CD4-positive, CD25-positive, alpha-beta regulatory T cell (primary cell): ENCODE data around the gene MAGI1. TPM values are rescaled to one million over a fixed set of nuclear protein-coding genes. Genes with fewer than 3 reads are reported as not detected.

Experiments used
- ATAC-seq, 2 donors: fragments of 150-1000 bp; cut with Tn5 transposase; one replicate each; pipeline ENCODE4 v1.10.0; 2021; ENCODE audit warnings: low read depth in 2 of 2, moderate number of reproducible peaks in 2 of 2, moderate library complexity in 1 of 2
- DNase-seq, 3 donors: peaks; one replicate each; pipeline versions ENCODE4 v3.0.0 to v3.0.0-alpha.2; 2012 to 2022; ENCODE audit warnings: mixed read lengths in 1 of 3
- H3K27ac ChIP-seq: one replicate; pipeline ENCODE4 v1.7.0; 2013; ENCODE audit warnings: mild to moderate bottlenecking, low read length; ENCODE audit not compliant: insufficient read depth, poor library complexity, severe bottlenecking
- H3K27me3 ChIP-seq: one replicate; pipeline ENCODE4 v1.7.0; 2013; ENCODE audit warnings: low read length; ENCODE audit not compliant: control insufficient read depth, insufficient read depth
- H3K36me3 ChIP-seq: one replicate; pipeline ENCODE4 v1.7.0; 2013; ENCODE audit warnings: mild to moderate bottlenecking, low read length, moderate library complexity; ENCODE audit not compliant: control insufficient read depth, insufficient read depth
- H3K4me1 ChIP-seq: 2 replicates; pipeline ENCODE4 v1.7.0; 2013; ENCODE audit warnings: mild to moderate bottlenecking, low read length; ENCODE audit not compliant: insufficient read depth, control insufficient read depth, poor library complexity, severe bottlenecking
- H3K4me3 ChIP-seq: one replicate; pipeline ENCODE4 v1.7.0; 2013; ENCODE audit warnings: low read depth, mild to moderate bottlenecking, low read length, moderate library complexity
- H3K9me3 ChIP-seq, 2 experiments: 1 replicate in 1 of 2; 2 replicates in 1 of 2; pipeline ENCODE4 v1.7.0; 2013; ENCODE audit warnings: low read length in 2 of 2, mild to moderate bottlenecking in 1 of 2, moderate library complexity in 1 of 2; ENCODE audit not compliant: control insufficient read depth in 2 of 2
- H3K27ac Mint-ChIP-seq, 3 donors: one replicate each; pipeline ENCODE4 v1.8.0; 2020 to 2022; ENCODE audit warnings: mild to moderate bottlenecking in 3 of 3, mixed read lengths in 3 of 3, moderate library complexity in 2 of 3
- H3K27me3 Mint-ChIP-seq: one replicate; pipeline ENCODE4 v1.8.0; 2022; ENCODE audit warnings: mild to moderate bottlenecking, mixed read lengths
- H3K36me3 Mint-ChIP-seq: one replicate; pipeline ENCODE4 v1.8.0; 2020; ENCODE audit warnings: mixed read lengths
- H3K4me1 Mint-ChIP-seq, 4 donors: one replicate each; pipeline ENCODE4 v1.8.0; 2020 to 2022; ENCODE audit warnings: mixed read lengths in 4 of 4, mild to moderate bottlenecking in 1 of 4
- H3K4me3 Mint-ChIP-seq, 4 donors: one replicate each; pipeline ENCODE4 v1.8.0; 2020 to 2022; ENCODE audit warnings: mild to moderate bottlenecking in 4 of 4, mixed read lengths in 4 of 4, moderate library complexity in 3 of 4
- H3K9me3 Mint-ChIP-seq, 7 donors: one replicate each; pipeline ENCODE4 v1.8.0; 2020 to 2022; ENCODE audit warnings: mixed read lengths in 7 of 7, mild to moderate bottlenecking in 3 of 7, moderate library complexity in 2 of 7
- polyA plus RNA-seq, 4 donors: library from polyadenylated mRNA; unstranded; fragments of 300-500 nt; fragmentation: Illumina TruSeq; gene quantifications; one replicate each; pipeline ENCODE4 v1.2.3, GENCODE V29; 2021
- total RNA-seq: library from RNA; stranded (reverse); gene quantifications from one replicate; pipeline ENCODE4 v1.2.3, GENCODE V29; 2022

The MAGI1 gene
- total and polyA plus RNA-seq, 5 donors from 2014 or later, result 0.10 to 0.44 (median 0.19) TPM; not detected in 1

DNA sequence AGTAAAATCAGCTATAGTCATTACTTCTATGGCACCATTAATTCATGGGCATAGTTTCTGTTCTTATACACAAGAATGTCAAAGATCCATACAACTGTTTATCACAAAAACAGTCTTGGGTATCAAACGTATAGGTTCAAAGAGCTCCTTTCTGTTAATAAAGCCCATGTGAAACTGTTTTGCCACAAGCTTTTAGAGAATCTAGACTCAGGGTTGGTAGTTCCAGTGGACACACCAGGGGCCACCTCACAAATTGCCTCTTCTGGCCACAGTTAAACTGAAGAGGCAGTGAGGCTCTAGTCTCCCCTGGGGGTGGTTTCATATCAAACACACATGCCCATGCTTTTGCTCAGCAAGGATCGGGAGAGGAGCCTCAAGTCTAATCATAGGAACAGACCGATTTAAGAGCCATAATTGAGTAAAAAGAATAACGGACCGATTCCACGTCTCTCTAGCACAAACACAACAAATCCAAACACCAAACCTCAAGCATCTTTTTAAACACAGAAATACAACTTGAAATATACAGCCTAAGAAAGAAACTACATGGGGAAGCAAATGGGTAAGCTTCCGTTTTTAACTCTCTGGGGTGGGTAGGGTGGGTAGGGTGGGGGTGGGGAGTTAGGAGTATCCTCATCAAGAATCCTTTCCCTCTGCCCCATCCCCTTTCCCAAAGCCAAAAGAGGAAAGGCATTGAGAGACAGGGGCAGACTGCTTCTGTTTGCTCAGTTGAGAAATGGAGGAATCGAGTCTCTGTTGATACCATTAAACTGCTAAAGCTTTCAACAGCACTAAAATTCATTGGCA lies 443.3 kb downstream of the MAGI1 start:
- Histone ChIP-seq H3K4me1 (no peaks in the 10 kb centered on the region), H3K9me3 (no peaks in the 10 kb centered on the region), H3K4me3 (no peak overlapping the region), H3K36me3 (no peaks in the 10 kb centered on the region), H3K27ac (no peak overlapping the region), H3K27me3 (peaks cover 2% of the 10 kb centered on the region)
- peaks cover 5% of the 10 kb centered on the region for H3K27me3 Mint-ChIP-seq
- peaks cover 0 to 7% (median 2%) of the 10 kb centered on the region in 7 donors for H3K9me3 Mint-ChIP-seq
- ATAC-seq, result no peak
- H3K27ac Mint-ChIP-seq, result no peak overlapping the region
- DNase-seq, result no peak
- no peaks in the 10 kb centered on the region for H3K4me1 Mint-ChIP-seq
- no peaks in the 10 kb centered on the region for H3K36me3 Mint-ChIP-seq
- no peak overlapping the region for H3K4me3 Mint-ChIP-seq

DNA sequence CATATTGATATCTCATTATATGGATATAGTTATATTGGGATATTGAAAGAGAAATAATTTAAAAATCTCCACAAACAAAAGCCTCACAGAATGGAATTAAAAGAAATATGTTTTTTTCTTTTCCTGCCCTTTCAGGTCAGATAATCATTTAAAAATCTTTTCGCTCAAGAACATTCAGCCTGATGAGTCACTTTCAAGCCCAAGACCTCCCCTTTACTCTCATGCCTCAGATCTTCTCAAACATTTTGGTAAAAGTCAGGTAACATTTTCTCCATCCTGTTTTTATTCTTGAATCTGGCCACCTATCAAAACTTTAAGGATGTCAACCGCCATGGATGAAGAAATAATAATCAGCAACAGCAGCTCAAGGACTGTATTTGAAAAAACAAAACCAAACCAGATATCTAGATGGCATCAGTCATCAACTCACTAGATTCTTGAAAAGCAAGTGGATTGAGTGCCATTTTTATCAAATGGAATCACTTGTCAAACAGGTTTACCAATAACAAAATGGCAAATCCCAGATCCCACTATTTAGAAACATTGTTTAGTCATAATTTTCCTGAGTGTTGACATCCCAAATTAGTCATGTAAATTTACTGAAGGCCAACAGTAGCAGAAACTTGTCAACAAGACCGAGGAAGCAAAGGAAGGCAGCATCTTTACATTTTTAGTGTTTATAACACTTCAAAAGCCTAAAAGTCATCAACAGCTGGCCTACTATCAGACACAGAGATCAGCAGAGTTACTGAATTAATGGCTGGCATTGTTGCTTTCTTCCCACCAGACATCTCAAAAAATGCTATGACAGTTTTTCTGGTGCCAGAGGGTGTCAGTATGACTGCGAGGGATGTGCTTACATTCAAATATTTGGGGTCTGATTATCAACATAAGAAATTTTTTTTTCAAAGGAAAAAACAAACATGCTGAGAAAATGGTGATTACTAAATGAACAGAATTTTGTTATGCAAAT lies 444.7 kb downstream of the MAGI1 start:
- DNase-seq (no peak), ATAC-seq (no peak)
- no peak overlapping the region for H3K4me3 Mint-ChIP-seq
- peaks cover 0 to 12% (median 4%) of the 10 kb centered on the region in 7 donors for H3K9me3 Mint-ChIP-seq
- H3K36me3 Mint-ChIP-seq, result no peaks in the 10 kb centered on the region
- Histone ChIP-seq H3K36me3 (no peaks in the 10 kb centered on the region), H3K27ac (no peak overlapping the region), H3K4me3 (no peak overlapping the region), H3K9me3 (no peaks in the 10 kb centered on the region), H3K4me1 (no peaks in the 10 kb centered on the region), H3K27me3 (peaks cover 2% of the 10 kb centered on the region)
- H3K27me3 Mint-ChIP-seq, result peaks cover 5% of the 10 kb centered on the region
- no peak overlapping the region for H3K27ac Mint-ChIP-seq
- H3K4me1 Mint-ChIP-seq, result no peaks in the 10 kb centered on the region

- Histone ChIP-seq H3K9me3 (no peaks in the 10 kb centered on the region), H3K27me3 (peaks cover under 1% of the 10 kb centered on the region), H3K27ac (no peak overlapping the region), H3K4me1 (no peaks in the 10 kb centered on the region), H3K4me3 (no peak overlapping the region), H3K36me3 (no peaks in the 10 kb centered on the region)
- DNase-seq (no peak), ATAC-seq (no peak)
- Mint-ChIP-seq H3K36me3 (no peaks in the 10 kb centered on the region), H3K4me3 (no peak overlapping the region), H3K27ac (no peak overlapping the region), H3K4me1 (no peaks in the 10 kb centered on the region), H3K27me3 (no peaks in the 10 kb centered on the region), H3K9me3 (peaks cover 1 to 10% (median 4%) of the 10 kb centered on the region in 7 donors)
Observed at GRCh38 chr3:65591313-65591712, 447.4 kb downstream of the MAGI1 start.

DNA sequence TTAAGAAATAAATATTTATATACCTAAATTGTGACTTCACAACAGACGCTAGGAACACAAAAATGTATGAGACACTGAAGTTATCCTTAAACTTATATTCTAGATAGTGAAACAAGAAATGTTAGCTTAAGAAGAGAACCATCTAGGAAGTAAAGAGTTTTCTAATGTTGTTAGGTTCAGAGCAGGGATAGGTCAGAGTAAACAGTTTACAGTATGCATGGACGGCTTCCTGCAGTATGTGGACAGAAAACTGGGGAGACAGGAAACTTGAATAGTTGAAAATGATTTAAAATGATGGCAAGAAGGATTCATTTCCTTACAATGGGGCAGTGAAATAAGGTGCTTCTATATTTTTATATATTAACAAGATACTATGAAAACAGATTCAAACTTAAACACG lies 449.8 kb downstream of the MAGI1 start:
- H3K27ac Mint-ChIP-seq, result no peak overlapping the region
- ATAC-seq (no peak), DNase-seq (no peak)
- H3K4me1 ChIP-seq, result no peaks in the 10 kb centered on the region
- no peaks in the 10 kb centered on the region for H3K9me3 ChIP-seq
- H3K4me1 Mint-ChIP-seq, result no peaks in the 10 kb centered on the region
- H3K36me3 ChIP-seq, result no peaks in the 10 kb centered on the region
- H3K4me3 ChIP-seq, result no peak overlapping the region
- H3K36me3 Mint-ChIP-seq, result no peaks in the 10 kb centered on the region
- no peaks in the 10 kb centered on the region for H3K27me3 ChIP-seq
- peaks cover 1 to 6% (median 4%) of the 10 kb centered on the region in 7 donors for H3K9me3 Mint-ChIP-seq
- no peak overlapping the region for H3K4me3 Mint-ChIP-seq
- no peaks in the 10 kb centered on the region for H3K27me3 Mint-ChIP-seq
- no peak overlapping the region for H3K27ac ChIP-seq

- Mint-ChIP-seq H3K27me3 (no peaks in the 10 kb centered on the region), H3K27ac (no peak overlapping the region), H3K36me3 (no peaks in the 10 kb centered on the region), H3K9me3 (peaks cover 1 to 6% (median 4%) of the 10 kb centered on the region in 7 donors), H3K4me3 (no peak overlapping the region), H3K4me1 (no peaks in the 10 kb centered on the region)
- Histone ChIP-seq H3K27me3 (no peaks in the 10 kb centered on the region), H3K27ac (no peak overlapping the region), H3K36me3 (no peaks in the 10 kb centered on the region), H3K4me3 (no peak overlapping the region), H3K4me1 (no peaks in the 10 kb centered on the region), H3K9me3 (no peaks in the 10 kb centered on the region)
- no peak for ATAC-seq
- DNase-seq, result no peak
Observed at GRCh38 chr3:65587650-65588439, 450.9 kb downstream of the MAGI1 start.

DNA sequence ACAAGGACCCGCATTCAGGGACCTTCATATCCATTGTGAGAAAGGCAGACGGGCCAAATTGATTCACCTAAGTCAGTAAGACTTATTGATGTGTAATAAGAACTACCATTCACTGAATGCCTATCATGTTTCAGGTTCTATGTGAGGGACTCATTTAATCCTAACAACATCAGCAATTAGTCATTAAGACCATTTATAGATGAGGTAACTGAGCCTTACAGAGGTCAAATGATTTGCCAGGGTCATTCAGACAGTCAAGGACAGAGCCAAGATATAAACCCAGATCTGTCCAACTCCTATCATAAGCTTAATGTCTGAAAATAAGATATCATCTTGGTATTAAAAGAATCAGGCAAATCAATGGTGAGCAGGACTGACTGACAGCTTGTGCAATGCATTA lies 453.8 kb downstream of the MAGI1 start:
- Mint-ChIP-seq H3K36me3 (no peaks in the 10 kb centered on the region), H3K27me3 (no peaks in the 10 kb centered on the region)
- no peaks in the 10 kb centered on the region for H3K4me1 ChIP-seq

DNA sequence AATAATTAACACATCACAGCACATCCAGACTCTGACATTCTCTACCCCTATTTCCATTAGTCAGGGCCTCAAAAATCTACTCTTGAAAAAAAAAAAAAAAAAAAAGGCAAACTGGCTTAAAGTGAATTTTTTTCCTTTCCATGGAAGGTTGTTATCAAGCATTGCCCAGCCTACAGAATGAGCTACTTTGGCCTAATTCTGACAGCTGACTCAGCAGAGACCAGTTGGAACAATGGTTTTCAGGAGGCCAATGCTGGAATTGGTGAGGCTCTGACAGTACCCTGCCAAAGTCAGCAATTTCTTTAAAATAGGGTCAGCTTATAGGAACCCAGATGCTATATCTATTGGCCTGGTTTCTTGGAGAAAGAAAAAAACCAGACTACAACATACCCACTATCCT lies 454.7 kb downstream of the MAGI1 start:
- Histone ChIP-seq H3K4me1 (no peaks in the 10 kb centered on the region), H3K27me3 (no peaks in the 10 kb centered on the region), H3K27ac (no peak overlapping the region), H3K4me3 (no peak overlapping the region), H3K9me3 (no peaks in the 10 kb centered on the region), H3K36me3 (no peaks in the 10 kb centered on the region)
- no peaks in the 10 kb centered on the region for H3K36me3 Mint-ChIP-seq
- no peaks in the 10 kb centered on the region for H3K27me3 Mint-ChIP-seq
- H3K4me3 Mint-ChIP-seq, result no peak overlapping the region
- DNase-seq (no peak), ATAC-seq (no peak)
- H3K9me3 Mint-ChIP-seq, result peaks cover 0 to 4% (median 2%) of the 10 kb centered on the region in 7 donors
- H3K4me1 Mint-ChIP-seq, result no peaks in the 10 kb centered on the region
- H3K27ac Mint-ChIP-seq, result no peak overlapping the region

More for the DNA sequence above, 453.8 kb downstream of the MAGI1 start:
- Mint-ChIP-seq H3K27ac (no peak overlapping the region), H3K9me3 (peaks cover under 1 to 5% (median 3%) of the 10 kb centered on the region in 7 donors), H3K4me3 (no peak overlapping the region), H3K4me1 (no peaks in the 10 kb centered on the region)
- DNase-seq, result no peak
- Histone ChIP-seq H3K27ac (no peak overlapping the region), H3K4me3 (no peak overlapping the region), H3K9me3 (no peaks in the 10 kb centered on the region), H3K27me3 (no peaks in the 10 kb centered on the region), H3K36me3 (no peaks in the 10 kb centered on the region)
- ATAC-seq, result no peak
